OCI-LY7 (cell line): ENCODE measurements around the gene WDR7. TPM values are rescaled to one million over a fixed set of nuclear protein-coding genes. Genes with fewer than 3 reads are reported as not detected.

Experiments used
- BruUV-seq: library from RNA; stranded (reverse); fragments of 400-500 nt; replicated peaks from 2 replicates; lab custom pipeline; 2021; lab: Mats Ljungman, UMichigan
- CTCF ChIA-PET: fragments of 300-600 bp; sonication (Branson Sonifier 250); formaldehyde crosslinking; loops from one replicate; lab custom pipeline; 2022; ENCODE audit warnings: antibody characterized with exemption; ENCODE audit not compliant: unreplicated experiment; lab: Charles Lee
- POLR2A ChIA-PET: fragments of 300-600 bp; sonication (Branson Sonifier 250); formaldehyde crosslinking; loops from one replicate; lab custom pipeline; 2022; ENCODE audit warnings: antibody characterized with exemption; lab: Charles Lee
- DNase-seq: peaks from one replicate; pipeline ENCODE4 v3.0.0-alpha.2; 2015; ENCODE audit warnings: low spot score
- H2AFZ ChIP-seq: fragments of 200-600 bp; sonication (generic), shearing (Covaris generic); 2 replicates; pipeline ENCODE4 v1.6.1; 2014; ENCODE audit warnings: mild to moderate bottlenecking, antibody characterized with exemption, low read length, moderate library complexity
- H3K27ac ChIP-seq: fragments of 200-600 bp; sonication (generic); 2 replicates; pipeline ENCODE4 v1.5.1; 2014; ENCODE audit warnings: mixed run types, low read depth, mild to moderate bottlenecking, moderate library complexity, low read length, inconsistent platforms; ENCODE audit not compliant: poor library complexity, severe bottlenecking
- H3K36me3 ChIP-seq: fragments of 200-600 bp; sonication (generic); 2 replicates; pipeline ENCODE4 v1.6.1; 2014; ENCODE audit warnings: mild to moderate bottlenecking, antibody characterized with exemption, low read length, moderate library complexity, mixed read lengths; ENCODE audit not compliant: insufficient read depth
- H3K4me1 ChIP-seq: fragments of 200-600 bp; sonication (generic); 2 replicates; pipeline ENCODE4 v1.5.1; 2014; ENCODE audit warnings: mild to moderate bottlenecking, low read length; ENCODE audit not compliant: insufficient read depth, poor library complexity, severe bottlenecking
- H3K4me2 ChIP-seq: fragments of 200-600 bp; sonication (generic); 2 replicates; pipeline ENCODE4 v1.6.1; 2014; ENCODE audit warnings: mild to moderate bottlenecking, low read length
- H3K4me3 ChIP-seq: fragments of 200-600 bp; sonication (generic); 2 replicates; pipeline ENCODE4 v1.5.1; 2014; ENCODE audit warnings: mild to moderate bottlenecking, low read depth, low read length; ENCODE audit not compliant: poor library complexity, severe bottlenecking
- H3K79me2 ChIP-seq: fragments of 200-600 bp; sonication (generic); 2 replicates; pipeline ENCODE4 v1.6.1; 2016; ENCODE audit warnings: low read depth, mild to moderate bottlenecking, low read length, moderate library complexity, mixed read lengths; ENCODE audit not compliant: insufficient read depth
- H3K9me2 ChIP-seq: fragments of 200-600 bp; sonication (generic); 2 replicates; pipeline ENCODE4 v1.6.1; 2016; ENCODE audit warnings: mild to moderate bottlenecking, low read length, mixed read lengths; ENCODE audit not compliant: insufficient read depth
- H3K9me3 ChIP-seq: fragments of 200-600 bp; sonication (generic); 2 replicates; pipeline ENCODE4 v1.6.1; 2014; ENCODE audit warnings: mild to moderate bottlenecking, mixed run types, low read length, mixed read lengths
- H4K20me1 ChIP-seq: fragments of 200-600 bp; sonication (generic); 2 replicates; pipeline ENCODE4 v1.6.1; 2014; ENCODE audit warnings: mild to moderate bottlenecking, antibody characterized with exemption, low read length, moderate library complexity, mixed read lengths; ENCODE audit not compliant: insufficient read depth
- EZH2phosphoT487 ChIP-seq: fragments of 200-600 bp; sonication (generic); IDR thresholded peaks from 2 replicates; pipeline ENCODE4 v1.6.1; 2018; ENCODE audit warnings: low read depth, borderline replicate concordance, mild to moderate bottlenecking, mixed run types, antibody characterized with exemption, low read length, moderate library complexity, mixed read lengths
- intact Hi-C: fragments of 100-400 bp; cut with micrococcal nuclease; formaldehyde crosslinking; loops from one replicate; pipeline ENCODE4 v1.10.0; 2022; ENCODE audit not compliant: unreplicated experiment
- total RNA-seq, 2 experiments: library from RNA; depleted of rRNA in 1 of 2; stranded (reverse); fragments of >200 nt in 1 of 2; shearing (Covaris generic) in 1 of 2; gene quantifications; 2 replicates each; pipeline ENCODE4 v1.2.3, GENCODE V29; 2014 to 2022
- TF ChIP-seq, protein P1 (sequence below): fragments of 200-600 bp; sonication (generic); conservative IDR thresholded peaks from 2 replicates; pipeline ENCODE4 v1.5.1; 2014; ENCODE audit warnings: mild to moderate bottlenecking, antibody characterized with exemption, low read length, moderate library complexity, mixed read lengths

WDR7 gene
- total RNA-seq, 2 experiments from 2014 or later, result 13.2 to 17.1 TPM

DNA sequence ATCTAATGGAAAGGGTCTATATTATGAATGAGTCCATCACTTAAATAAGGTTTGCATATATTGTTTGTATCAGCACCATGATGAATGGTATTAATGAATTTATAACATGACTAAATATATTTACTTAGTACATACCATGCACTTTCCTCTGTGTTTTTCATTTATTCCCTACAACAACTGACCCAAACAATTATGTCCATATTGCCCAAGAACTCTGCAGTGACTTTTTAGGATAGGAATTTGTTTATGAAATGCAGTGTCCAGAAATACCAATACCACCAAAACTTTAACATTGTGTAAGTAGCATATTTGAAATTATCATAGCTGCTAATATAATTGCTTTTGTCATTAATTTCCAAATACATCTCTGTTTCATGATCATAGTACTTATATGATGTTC, 119.7 kb downstream of the WDR7 start:
- ChIA-PET CTCF (no interaction called here), POLR2A (no interaction called here)
- DNase-seq, result no peak
- TF ChIP-seq, protein P1, sequence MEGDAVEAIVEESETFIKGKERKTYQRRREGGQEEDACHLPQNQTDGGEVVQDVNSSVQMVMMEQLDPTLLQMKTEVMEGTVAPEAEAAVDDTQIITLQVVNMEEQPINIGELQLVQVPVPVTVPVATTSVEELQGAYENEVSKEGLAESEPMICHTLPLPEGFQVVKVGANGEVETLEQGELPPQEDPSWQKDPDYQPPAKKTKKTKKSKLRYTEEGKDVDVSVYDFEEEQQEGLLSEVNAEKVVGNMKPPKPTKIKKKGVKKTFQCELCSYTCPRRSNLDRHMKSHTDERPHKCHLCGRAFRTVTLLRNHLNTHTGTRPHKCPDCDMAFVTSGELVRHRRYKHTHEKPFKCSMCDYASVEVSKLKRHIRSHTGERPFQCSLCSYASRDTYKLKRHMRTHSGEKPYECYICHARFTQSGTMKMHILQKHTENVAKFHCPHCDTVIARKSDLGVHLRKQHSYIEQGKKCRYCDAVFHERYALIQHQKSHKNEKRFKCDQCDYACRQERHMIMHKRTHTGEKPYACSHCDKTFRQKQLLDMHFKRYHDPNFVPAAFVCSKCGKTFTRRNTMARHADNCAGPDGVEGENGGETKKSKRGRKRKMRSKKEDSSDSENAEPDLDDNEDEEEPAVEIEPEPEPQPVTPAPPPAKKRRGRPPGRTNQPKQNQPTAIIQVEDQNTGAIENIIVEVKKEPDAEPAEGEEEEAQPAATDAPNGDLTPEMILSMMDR, result no peak
- no peak for TF ChIP-seq EZH2phosphoT487
- intact Hi-C loops, result no loop called here
- no peak overlapping the region for H3K4me2 ChIP-seq
- H3K4me3 ChIP-seq, result no peak overlapping the region
- no peaks in the 10 kb centered on the region for H3K79me2 ChIP-seq
- no peak overlapping the region for H3K27ac ChIP-seq
- H3K4me1 ChIP-seq, result no peaks in the 10 kb centered on the region
- no peaks in the 10 kb centered on the region for H3K36me3 ChIP-seq
- H3K9me2 ChIP-seq, result no peaks in the 10 kb centered on the region
- H4K20me1 ChIP-seq, result no peaks in the 10 kb centered on the region
- no TSS peak for BruUV-seq
- no peaks in the 10 kb centered on the region for H3K9me3 ChIP-seq
- H2AFZ ChIP-seq, result no peak overlapping the region

DNA sequence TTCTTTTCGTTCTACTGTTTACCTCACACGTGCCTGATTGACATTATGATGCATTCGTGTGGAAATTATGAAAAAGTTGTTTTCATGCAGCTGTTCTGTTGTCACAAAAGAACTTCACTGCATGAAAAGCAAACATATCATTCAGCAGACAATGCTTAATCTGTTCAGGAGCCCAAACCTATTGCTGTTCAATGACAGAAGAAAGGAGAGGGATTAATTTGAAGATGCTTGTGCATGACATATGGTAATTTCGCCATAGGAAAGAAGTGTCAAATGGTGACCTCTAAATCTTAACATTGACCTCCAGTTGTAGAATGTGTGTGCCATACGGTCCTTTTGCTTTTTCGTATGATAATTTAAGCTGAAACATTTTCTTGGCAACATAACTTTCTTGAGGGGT, 124.5 kb downstream of the WDR7 start:
- H3K36me3 ChIP-seq, result no peaks in the 10 kb centered on the region
- POLR2A ChIA-PET, result interaction anchor here (1.0 kb wide), 1 partner anchor 14 kb away, joined by 3 read pairs; no protein-coding TSS in a partner anchor
- intact Hi-C loops, result no loop called here
- H3K4me3 ChIP-seq, result no peak overlapping the region
- H2AFZ ChIP-seq, result no peak overlapping the region
- H3K79me2 ChIP-seq, result no peaks in the 10 kb centered on the region
- TF ChIP-seq, protein P1, result no peak
- no peak for TF ChIP-seq EZH2phosphoT487
- H3K9me2 ChIP-seq, result no peaks in the 10 kb centered on the region
- no TSS peak for BruUV-seq
- H4K20me1 ChIP-seq, result no peaks in the 10 kb centered on the region
- no peaks in the 10 kb centered on the region for H3K4me1 ChIP-seq
- no peak overlapping the region for H3K4me2 ChIP-seq
- CTCF ChIA-PET, result no interaction called here
- no peaks in the 10 kb centered on the region for H3K9me3 ChIP-seq
- no peak for DNase-seq
- H3K27ac ChIP-seq, result no peak overlapping the region

DNA sequence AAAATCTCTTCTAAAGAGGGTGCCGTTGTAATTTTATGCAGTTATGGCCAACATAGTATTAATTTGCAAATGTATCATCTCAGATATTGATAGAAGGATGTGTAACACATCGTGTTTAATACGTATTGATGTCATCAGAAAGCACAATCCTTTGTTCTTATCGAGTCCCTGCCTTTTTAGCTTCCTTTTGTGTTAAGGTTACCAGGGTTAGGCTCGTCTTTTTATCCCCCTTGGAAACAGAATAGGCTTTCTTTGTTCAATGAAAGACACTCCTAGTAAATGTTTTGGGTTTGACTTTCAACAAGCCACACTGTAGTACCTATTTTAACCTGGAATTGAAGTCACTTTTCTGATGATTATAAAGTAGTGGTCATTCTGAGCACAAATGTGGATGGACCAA, 136.2 kb downstream of the WDR7 start:
- no peak for TF ChIP-seq EZH2phosphoT487
- TF ChIP-seq, protein P1, result no peak
- CTCF ChIA-PET, result no interaction called here
- no peaks in the 10 kb centered on the region for H3K9me2 ChIP-seq
- intact Hi-C loops, result no loop called here
- no peak overlapping the region for H3K27ac ChIP-seq
- no peaks in the 10 kb centered on the region for H3K36me3 ChIP-seq
- POLR2A ChIA-PET, result no interaction called here
- no peaks in the 10 kb centered on the region for H3K4me1 ChIP-seq
- no peak overlapping the region for H3K4me2 ChIP-seq
- no peaks in the 10 kb centered on the region for H3K79me2 ChIP-seq
- BruUV-seq, result no TSS peak
- H2AFZ ChIP-seq, result no peak overlapping the region
- no peaks in the 10 kb centered on the region for H4K20me1 ChIP-seq
- no peak for DNase-seq
- H3K4me3 ChIP-seq, result no peak overlapping the region
- no peaks in the 10 kb centered on the region for H3K9me3 ChIP-seq
